Measurements from ENCODE around the gene SFMBT2. TPM values are rescaled to one million over a fixed set of nuclear protein-coding genes. Genes with fewer than 3 reads are reported as not detected.

SFMBT2 gene
- total RNA-seq, 1 donor from 2014 or later = 2.7 TPM

DNA sequence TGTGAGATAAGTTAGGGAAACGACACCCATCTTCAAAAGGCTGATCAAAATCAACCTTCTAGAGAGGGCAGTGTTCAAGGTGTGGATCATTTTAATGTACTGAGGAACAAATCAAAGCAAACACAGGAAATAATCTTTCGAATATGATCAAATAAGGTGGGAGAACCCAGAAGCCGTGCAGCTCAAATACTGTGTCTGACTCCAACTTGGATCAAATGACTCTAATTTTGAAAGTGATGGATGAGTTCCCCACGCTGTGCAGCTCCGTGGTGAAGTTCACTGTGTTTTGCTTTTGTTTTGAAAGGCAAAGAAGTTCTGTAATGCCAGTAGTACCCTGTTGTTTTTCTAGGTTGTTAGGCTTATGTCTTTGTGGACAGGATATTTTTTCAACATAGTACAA, 250.9 kb downstream of the SFMBT2 start:
- DNase-seq (ENCODE audit: extremely low spot score, unreplicated experiment) = no peak
- H3K36me3 Mint-ChIP-seq (ENCODE audit: unreplicated experiment) = no peaks in the 10 kb centered on the region

DNA sequence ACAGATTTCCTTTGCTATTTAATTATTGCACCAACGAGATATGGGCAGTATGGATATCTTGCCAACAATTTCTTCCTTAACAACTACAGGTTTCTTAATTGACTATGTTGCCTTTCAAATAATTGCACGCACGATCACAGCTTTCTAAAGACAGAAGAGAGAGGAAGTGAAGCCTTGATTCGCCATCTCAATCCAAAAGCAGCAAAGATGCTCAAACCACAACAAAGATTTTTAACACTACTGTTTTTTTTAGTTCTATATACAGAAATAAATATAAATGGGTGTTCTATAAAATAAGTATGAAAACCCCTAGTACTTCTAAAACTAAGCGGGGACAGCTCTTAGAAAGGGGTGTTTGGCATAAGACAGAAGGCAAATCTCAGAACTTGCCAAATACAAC, 251.3 kb downstream of the SFMBT2 start:
- no peak for DNase-seq (ENCODE audit: extremely low spot score, unreplicated experiment)
- TF ChIP-seq, protein P1, sequence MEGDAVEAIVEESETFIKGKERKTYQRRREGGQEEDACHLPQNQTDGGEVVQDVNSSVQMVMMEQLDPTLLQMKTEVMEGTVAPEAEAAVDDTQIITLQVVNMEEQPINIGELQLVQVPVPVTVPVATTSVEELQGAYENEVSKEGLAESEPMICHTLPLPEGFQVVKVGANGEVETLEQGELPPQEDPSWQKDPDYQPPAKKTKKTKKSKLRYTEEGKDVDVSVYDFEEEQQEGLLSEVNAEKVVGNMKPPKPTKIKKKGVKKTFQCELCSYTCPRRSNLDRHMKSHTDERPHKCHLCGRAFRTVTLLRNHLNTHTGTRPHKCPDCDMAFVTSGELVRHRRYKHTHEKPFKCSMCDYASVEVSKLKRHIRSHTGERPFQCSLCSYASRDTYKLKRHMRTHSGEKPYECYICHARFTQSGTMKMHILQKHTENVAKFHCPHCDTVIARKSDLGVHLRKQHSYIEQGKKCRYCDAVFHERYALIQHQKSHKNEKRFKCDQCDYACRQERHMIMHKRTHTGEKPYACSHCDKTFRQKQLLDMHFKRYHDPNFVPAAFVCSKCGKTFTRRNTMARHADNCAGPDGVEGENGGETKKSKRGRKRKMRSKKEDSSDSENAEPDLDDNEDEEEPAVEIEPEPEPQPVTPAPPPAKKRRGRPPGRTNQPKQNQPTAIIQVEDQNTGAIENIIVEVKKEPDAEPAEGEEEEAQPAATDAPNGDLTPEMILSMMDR (IDR thresholded peaks at IDR 0.05) = no peak
- H3K9me3 Mint-ChIP-seq (ENCODE audit: unreplicated experiment) = no peaks in the 10 kb centered on the region
- no peaks in the 10 kb centered on the region for H3K27me3 Mint-ChIP-seq (ENCODE audit: unreplicated experiment)
- no peak overlapping the region for H3K4me3 Mint-ChIP-seq (ENCODE audit: unreplicated experiment)
- no peaks in the 10 kb centered on the region for H3K4me1 Mint-ChIP-seq (ENCODE audit: unreplicated experiment)
- H3K27ac Mint-ChIP-seq (ENCODE audit: unreplicated experiment) = no peak overlapping the region
- no peaks in the 10 kb centered on the region for H3K36me3 Mint-ChIP-seq (ENCODE audit: unreplicated experiment)

More for the DNA sequence above, 250.9 kb downstream of the SFMBT2 start:
- Mint-ChIP-seq H3K27me3 (ENCODE audit: unreplicated experiment) (no peaks in the 10 kb centered on the region), H3K27ac (ENCODE audit: unreplicated experiment) (no peak overlapping the region), H3K4me1 (ENCODE audit: unreplicated experiment) (no peaks in the 10 kb centered on the region), H3K4me3 (ENCODE audit: unreplicated experiment) (no peak overlapping the region), H3K9me3 (ENCODE audit: unreplicated experiment) (no peaks in the 10 kb centered on the region)
- TF ChIP-seq, protein P1 (IDR thresholded peaks at IDR 0.05) = no peak

DNA sequence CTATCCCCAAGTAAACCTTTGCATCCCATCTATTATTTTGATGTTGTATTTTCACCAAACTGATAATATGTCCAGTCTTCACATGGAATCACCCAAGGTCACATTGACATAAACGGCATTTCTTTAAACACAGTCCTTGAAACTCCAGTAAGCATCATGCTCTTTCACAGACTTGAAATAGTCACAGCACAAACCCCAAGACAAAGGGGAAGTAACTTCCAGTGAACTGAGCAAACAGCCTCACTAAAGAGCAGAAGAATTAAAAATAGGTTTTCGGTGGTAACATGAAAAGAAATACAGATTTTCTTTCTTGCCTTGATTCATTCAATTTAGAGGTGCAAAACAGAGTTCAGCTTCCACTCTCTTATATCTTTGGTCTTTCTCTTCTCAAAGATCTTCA, 253.7 kb downstream of the SFMBT2 start:
- H3K4me3 Mint-ChIP-seq (ENCODE audit: unreplicated experiment) = no peak overlapping the region
- H3K27me3 Mint-ChIP-seq (ENCODE audit: unreplicated experiment) = no peaks in the 10 kb centered on the region
- no peak for DNase-seq (ENCODE audit: extremely low spot score, unreplicated experiment)
- H3K36me3 Mint-ChIP-seq (ENCODE audit: unreplicated experiment) = no peaks in the 10 kb centered on the region
- no peaks in the 10 kb centered on the region for H3K9me3 Mint-ChIP-seq (ENCODE audit: unreplicated experiment)
- H3K27ac Mint-ChIP-seq (ENCODE audit: unreplicated experiment) = no peak overlapping the region
- H3K4me1 Mint-ChIP-seq (ENCODE audit: unreplicated experiment) = no peaks in the 10 kb centered on the region
- TF ChIP-seq, protein P1 (IDR thresholded peaks at IDR 0.05) = no peak

DNA sequence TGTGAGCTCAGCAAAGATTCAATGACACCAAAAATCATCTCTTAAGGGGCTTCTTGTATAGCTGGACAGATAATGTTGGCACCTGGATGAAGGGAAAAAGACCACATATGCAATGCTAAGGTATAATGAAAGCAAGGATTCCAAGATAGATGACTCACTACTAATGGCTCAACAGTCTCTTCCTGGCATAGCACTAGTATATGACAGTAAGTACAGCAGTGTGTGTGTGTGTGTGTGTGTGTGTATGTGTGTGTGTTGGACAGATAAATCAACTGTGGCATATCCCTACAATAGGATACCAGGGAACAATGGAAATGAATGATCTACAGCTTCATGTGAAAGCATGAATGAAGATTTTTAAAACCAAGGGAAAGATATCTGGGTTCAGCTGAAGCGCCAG, 257.1 kb downstream of the SFMBT2 start:
- no peak for DNase-seq (ENCODE audit: extremely low spot score, unreplicated experiment)
- Mint-ChIP-seq H3K4me3 (ENCODE audit: unreplicated experiment) (no peak overlapping the region), H3K27ac (ENCODE audit: unreplicated experiment) (no peak overlapping the region), H3K27me3 (ENCODE audit: unreplicated experiment) (no peaks in the 10 kb centered on the region), H3K9me3 (ENCODE audit: unreplicated experiment) (no peaks in the 10 kb centered on the region), H3K4me1 (ENCODE audit: unreplicated experiment) (no peaks in the 10 kb centered on the region), H3K36me3 (ENCODE audit: unreplicated experiment) (no peaks in the 10 kb centered on the region)
- TF ChIP-seq, protein P1 (IDR thresholded peaks at IDR 0.05) = no peak

DNA sequence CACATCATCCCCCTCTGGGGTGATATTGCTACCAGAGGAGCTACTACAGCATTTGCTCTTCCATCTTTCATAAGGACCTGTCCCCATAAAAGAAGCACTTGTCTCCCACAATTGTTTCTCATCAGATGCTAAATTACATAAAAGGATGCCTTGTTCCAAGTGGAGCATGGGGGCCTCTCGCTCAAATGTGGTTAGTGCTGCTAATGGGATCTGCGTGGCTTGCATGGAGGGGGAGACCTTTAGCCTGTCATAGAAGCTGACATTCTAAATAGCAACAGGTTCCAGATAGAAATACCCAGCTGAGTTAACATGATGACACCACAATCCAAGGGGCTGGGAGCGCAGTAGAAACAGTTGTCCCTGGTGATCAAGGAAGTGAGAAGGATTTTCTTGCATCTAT, 257.9 kb downstream of the SFMBT2 start:
- Mint-ChIP-seq H3K4me3 (ENCODE audit: unreplicated experiment) (no peak overlapping the region), H3K9me3 (ENCODE audit: unreplicated experiment) (no peaks in the 10 kb centered on the region), H3K4me1 (ENCODE audit: unreplicated experiment) (no peaks in the 10 kb centered on the region), H3K27me3 (ENCODE audit: unreplicated experiment) (peaks cover 3% of the 10 kb centered on the region), H3K36me3 (ENCODE audit: unreplicated experiment) (no peaks in the 10 kb centered on the region), H3K27ac (ENCODE audit: unreplicated experiment) (no peak overlapping the region)
- no peak for DNase-seq (ENCODE audit: extremely low spot score, unreplicated experiment)
- TF ChIP-seq, protein P1 (IDR thresholded peaks at IDR 0.05) = no peak
